GM23248 (cell line): ENCODE measurements around the gene SLC7A8. TPM values are rescaled to one million over a fixed set of nuclear protein-coding genes. Genes with fewer than 3 reads are reported as not detected.
A peak's percentile ranks its signal among the peaks of the same experiment; 100 is the strongest.
"Not testable (repeated sequence)": the region's sequence is repeated elsewhere in the genome, so short reads cannot be mapped to it uniquely, and the experiment has no call there.

Experiments used
- DNase-seq: peaks from one replicate; pipeline ENCODE4 v3.0.0-alpha.2; 2015
- H2AFZ ChIP-seq: fragments of 200-600 bp; sonication (generic); 2 replicates; pipeline ENCODE4 v1.6.1; 2016; ENCODE audit warnings: antibody characterized with exemption
- H3F3A ChIP-seq: fragments of 200-600 bp; sonication (generic); 2 replicates; pipeline ENCODE4 v1.6.1; 2016; ENCODE audit warnings: mild to moderate bottlenecking, antibody characterized with exemption, mixed run types; ENCODE audit not compliant: insufficient read depth
- H3K27ac ChIP-seq: fragments of 200-600 bp; sonication (generic); 2 replicates; pipeline ENCODE4 v1.5.1; 2016; ENCODE audit warnings: mild to moderate bottlenecking
- H3K27me3 ChIP-seq: fragments of 200-600 bp; sonication (generic); replicated peaks from 2 replicates; pipeline ENCODE4 v1.6.1; 2016; ENCODE audit warnings: mild to moderate bottlenecking; ENCODE audit not compliant: insufficient read depth
- H3K36me3 ChIP-seq: fragments of 200-600 bp; sonication (generic); 2 replicates; pipeline ENCODE4 v1.6.1; 2016; ENCODE audit warnings: low read depth, mild to moderate bottlenecking
- H3K4me1 ChIP-seq: fragments of 200-600 bp; sonication (generic); 2 replicates; pipeline ENCODE4 v1.6.1; 2016; ENCODE audit warnings: mild to moderate bottlenecking; ENCODE audit not compliant: insufficient read depth
- H3K4me2 ChIP-seq: fragments of 200-600 bp; sonication (generic); one replicate; pipeline ENCODE4 v1.6.1; 2016; ENCODE audit warnings: mild to moderate bottlenecking; ENCODE audit not compliant: unreplicated experiment
- H3K4me3 ChIP-seq: fragments of 200-600 bp; sonication (generic); 2 replicates; pipeline ENCODE4 v1.5.1; 2016; ENCODE audit warnings: mild to moderate bottlenecking
- H3K79me2 ChIP-seq: fragments of 200-600 bp; sonication (generic); 2 replicates; pipeline ENCODE4 v1.6.1; 2016; ENCODE audit warnings: mild to moderate bottlenecking; ENCODE audit not compliant: insufficient read depth
- H3K9ac ChIP-seq: fragments of 200-600 bp; sonication (generic); 2 replicates; pipeline ENCODE4 v1.6.1; 2016; ENCODE audit warnings: mild to moderate bottlenecking
- H3K9me2 ChIP-seq: fragments of 200-600 bp; sonication (generic); 2 replicates; pipeline ENCODE4 v1.6.1; 2016; ENCODE audit warnings: mixed run types, mild to moderate bottlenecking, moderate library complexity; ENCODE audit not compliant: insufficient read depth
- H3K9me3 ChIP-seq: fragments of 200-600 bp; sonication (generic); one replicate; pipeline ENCODE4 v1.6.1; 2017; ENCODE audit warnings: low read depth
- H4K20me1 ChIP-seq: fragments of 200-600 bp; sonication (generic); 2 replicates; pipeline ENCODE4 v1.6.0; 2016; ENCODE audit not compliant: insufficient read depth
- EZH2 ChIP-seq: fragments of 200-600 bp; sonication (generic); IDR thresholded peaks from 2 replicates; pipeline ENCODE4 v1.6.1; 2018; ENCODE audit warnings: antibody characterized with exemption, mild to moderate bottlenecking; ENCODE audit not compliant: insufficient read depth, poor library complexity, severe bottlenecking
- EZH2phosphoT487 ChIP-seq: fragments of 200-600 bp; sonication (generic); IDR thresholded peaks from 2 replicates; pipeline ENCODE4 v1.6.1; 2018; ENCODE audit warnings: antibody characterized with exemption, moderate library complexity, mild to moderate bottlenecking, low read depth; ENCODE audit not compliant: insufficient read depth
- WGBS, 2 experiments: methylation state at CpG; one replicate each; pipeline ENCODE4 v1.1.6; 2015 to 2017; ENCODE audit warnings: low lambda C conversion rate in 2 of 2, low coverage in 1 of 2; ENCODE audit errors: missing lambda C conversion rate in 2 of 2; 5-methylcytosine and 5-hydroxymethylcytosine counted together
- in situ Hi-C: fragments of 300-500 bp; cut with MboI; formaldehyde crosslinking; loops from 2 replicates; pipeline ENCODE4 v1.15.0; 2020
- polyA plus RNA-seq: library from polyadenylated mRNA; unstranded; fragments of >200 nt; fragmentation: Nextera tagmentation; extraction: Ambion mirVana; gene quantifications from 2 replicates; pipeline ENCODE4 v1.2.1, GENCODE V29; 2016
- total RNA-seq: library from RNA; depleted of rRNA; stranded (reverse); fragments of >200 nt; shearing (Covaris generic); gene quantifications from 2 replicates; pipeline ENCODE4 v1.2.3, GENCODE V29; 2014; rRNA removed

Gene SLC7A8
- total RNA-seq = 2.7 and 6.7 TPM in 2 replicates
- 9.8 and 9.9 TPM in 2 replicates for polyA plus RNA-seq

DNA sequence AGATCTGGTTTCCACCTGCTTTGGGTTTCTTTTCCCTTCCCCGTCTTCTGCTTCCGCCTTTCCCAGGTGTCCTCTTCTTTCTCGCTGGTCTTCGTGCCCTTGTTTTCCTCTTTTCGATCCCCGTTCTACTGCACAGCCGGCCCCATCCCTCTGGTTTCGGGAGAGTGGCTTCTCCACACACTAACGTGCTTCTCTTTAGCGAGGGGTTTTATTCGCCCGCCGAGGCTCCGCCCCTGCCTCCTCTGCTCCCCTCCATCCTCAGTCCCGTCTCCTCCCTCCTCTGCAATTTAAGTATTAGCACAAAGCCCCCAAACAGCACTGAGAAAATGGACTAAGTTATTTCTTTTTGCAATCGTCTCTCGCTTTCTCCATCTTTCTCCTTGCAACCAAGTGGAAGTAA is at the start of gene SLC7A8:
Gene SLC7A8, minus strand, starts transcription at position 182 of the 400 bp plus-strand sequence. CDS start 746 bp downstream, outside the sequence.
- H3K9ac ChIP-seq = peak within 1 kb of the TSS; percentile 57
- no peaks in the 10 kb centered on the region for H3K9me2 ChIP-seq
- in situ Hi-C loops = loop anchor here (5.0 kb wide), 1 partner anchor 51 kb away; no protein-coding TSS in a partner anchor
- peak within 1 kb of the TSS; percentile 89 for H2AFZ ChIP-seq
- H3K4me3 ChIP-seq = peak within 1 kb of the TSS; percentile 79
- H3K9me3 ChIP-seq = no peaks in the 10 kb centered on the region
- H3K27ac ChIP-seq = no peak within 1 kb of the TSS
- peaks cover 15% of the 10 kb centered on the region; the same call in 1 of the 2 replicates for H3K4me1 ChIP-seq
- no peaks in the 10 kb centered on the region for H4K20me1 ChIP-seq
- H3K79me2 ChIP-seq = no peaks in the 10 kb centered on the region; the same call in 1 of the 2 replicates
- 0 out of 2 replicates have a peak, but pooled peaks cover 4% of the 10 kb centered on the region for H3F3A ChIP-seq
- TF ChIP-seq EZH2 (no peak), EZH2phosphoT487 (no peak)
- DNase-seq = peak; percentile 48
- H3K4me2 ChIP-seq = peak within 1 kb of the TSS; percentile 87
- no peaks in the 10 kb centered on the region for H3K27me3 ChIP-seq
- H3K36me3 ChIP-seq = no peaks in the 10 kb centered on the region
- 1 to 2% methylated on average over 15 to 17 of the region's 17 CpGs for WGBS, 2 experiments

DNA sequence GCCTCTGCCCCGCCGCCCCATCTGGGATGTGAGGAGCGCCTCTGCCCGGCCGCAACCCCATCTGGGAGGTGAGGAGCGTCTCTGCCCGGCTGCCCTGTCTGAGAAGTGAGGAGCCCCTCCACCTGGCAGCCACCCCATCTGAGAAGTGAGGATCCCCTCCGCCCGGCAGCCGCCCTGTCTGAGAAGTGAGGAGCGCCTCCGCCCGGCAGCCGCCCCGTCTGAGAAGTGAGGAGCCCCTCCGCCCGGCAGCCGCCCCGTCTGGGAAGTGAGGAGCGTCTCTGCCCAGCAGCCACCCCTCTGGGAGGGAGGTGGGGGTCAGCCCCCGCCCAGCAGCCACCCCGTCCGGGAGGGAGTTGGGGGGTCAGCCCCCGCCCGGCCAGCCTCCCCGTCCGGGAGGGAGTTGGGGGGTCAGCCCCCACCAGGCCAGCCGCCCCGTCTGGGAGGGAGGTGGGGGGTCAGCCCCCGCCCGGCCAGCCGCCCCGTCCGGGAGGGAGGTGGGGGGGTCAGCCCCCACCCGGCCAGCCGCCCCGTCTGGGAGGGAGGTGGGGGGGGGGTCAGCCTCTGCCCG is 48.9 kb upstream of the SLC7A8 start:
- WGBS, 2 experiments = 85 to 90% methylated on average over 7 to 37 of the region's 38 CpGs
- H3K9me2 ChIP-seq, H3K36me3 ChIP-seq, H3K4me2 ChIP-seq, H3K27ac ChIP-seq, H3K27me3 ChIP-seq, DNase-seq, H4K20me1 ChIP-seq, H3K4me1 ChIP-seq, H3K79me2 ChIP-seq, H3K9me3 ChIP-seq, H2AFZ ChIP-seq, in situ Hi-C loops, H3F3A ChIP-seq, H3K4me3 ChIP-seq, H3K9ac ChIP-seq: not testable (repeated sequence)

DNA sequence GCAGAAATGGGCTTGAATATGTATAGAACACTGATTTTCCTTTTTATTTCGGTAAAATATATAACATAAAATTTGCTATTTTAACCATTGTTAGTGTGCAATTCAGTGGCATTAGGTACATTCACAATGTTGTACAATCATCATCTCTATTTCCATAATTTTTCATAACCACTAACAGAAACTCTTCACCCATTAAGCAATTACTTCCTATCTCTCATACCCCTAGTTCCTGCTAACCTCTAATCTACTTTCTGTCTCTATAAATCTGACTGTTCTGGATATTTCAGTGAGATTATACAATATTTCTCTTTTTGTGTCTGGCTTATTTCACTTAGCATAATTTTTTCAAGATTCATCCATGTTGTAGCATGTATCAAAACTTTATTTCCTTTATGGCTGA is 45.4 kb upstream of the SLC7A8 start:
- Histone ChIP-seq H3K4me1 (no peaks in the 10 kb centered on the region), H3K36me3 (no peaks in the 10 kb centered on the region), H3K4me3 (no peak overlapping the region), H3F3A (no peaks in the 10 kb centered on the region), H4K20me1 (no peaks in the 10 kb centered on the region), H3K4me2 (no peak overlapping the region), H3K27me3 (peaks cover 4% of the 10 kb centered on the region), H3K9me2 (no peaks in the 10 kb centered on the region), H3K79me2 (no peaks in the 10 kb centered on the region), H3K9me3 (no peaks in the 10 kb centered on the region), H3K9ac (no peak overlapping the region), H2AFZ (no peak overlapping the region), H3K27ac (no peak overlapping the region)
- TF ChIP-seq EZH2 = no peak
- TF ChIP-seq EZH2phosphoT487 = no peak
- in situ Hi-C loops = no loop called here
- no peak for DNase-seq
- 68 to 70% methylated on average over 1 of the region's 1 CpG for WGBS, 2 experiments

DNA sequence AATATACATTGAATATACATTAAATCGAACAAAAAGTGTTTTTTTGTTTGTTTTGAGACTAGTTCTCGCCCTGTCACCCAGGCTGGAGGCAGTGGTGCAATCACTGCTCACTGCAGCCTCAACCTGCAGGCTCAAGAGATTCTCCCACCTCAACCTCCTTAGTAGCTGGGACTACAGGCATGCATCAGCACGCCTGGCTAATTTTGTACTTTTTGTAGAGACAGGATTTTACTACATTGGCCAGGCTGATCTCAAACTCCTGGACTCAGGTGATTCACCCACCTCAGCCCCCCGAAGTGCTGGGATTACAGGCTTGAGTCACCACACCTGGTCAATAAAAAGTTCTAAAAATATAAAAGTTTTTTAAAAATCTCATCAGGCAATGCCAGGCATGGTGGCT is 44.1 kb upstream of the SLC7A8 start:
- in situ Hi-C loops = no loop called here
- Histone ChIP-seq H3K27me3 (peaks cover 4% of the 10 kb centered on the region; the same call in 1 of the 2 replicates), H3K9ac (no peak overlapping the region), H2AFZ (no peak overlapping the region), H3K9me2 (no peaks in the 10 kb centered on the region), H3K36me3 (no peaks in the 10 kb centered on the region), H3K27ac (no peak overlapping the region), H4K20me1 (no peaks in the 10 kb centered on the region), H3K9me3 (no peaks in the 10 kb centered on the region), H3K4me1 (no peaks in the 10 kb centered on the region), H3F3A (no peaks in the 10 kb centered on the region), H3K4me2 (no peak overlapping the region), H3K4me3 (no peak overlapping the region), H3K79me2 (no peaks in the 10 kb centered on the region)
- DNase-seq = no peak
- 37 to 43% methylated on average over 4 of the region's 4 CpGs for WGBS, 2 experiments
- TF ChIP-seq EZH2 (no peak), EZH2phosphoT487 (no peak)

DNA sequence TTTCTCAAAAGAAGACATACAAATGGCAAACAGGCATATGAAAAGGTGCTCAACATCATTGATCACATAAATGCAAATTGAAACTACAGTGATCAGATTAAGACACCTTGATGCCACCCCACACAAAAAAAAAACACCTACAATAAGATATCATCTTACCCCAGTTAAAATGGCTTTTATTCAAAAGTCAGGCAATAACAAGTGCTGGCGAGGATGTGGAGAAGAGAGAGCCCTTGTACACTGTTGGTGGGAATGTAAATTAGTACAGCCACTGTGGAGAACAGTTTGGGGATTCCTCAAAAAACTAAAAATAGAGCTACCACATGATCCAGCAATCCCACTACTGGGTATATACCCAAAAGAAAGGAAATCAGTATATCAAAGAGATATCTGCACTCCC is 41.5 kb upstream of the SLC7A8 start:
- WGBS, 2 experiments = 3 to 4% methylated on average over 1 of the region's 1 CpG
- DNase-seq, H3K4me3 ChIP-seq, H3K79me2 ChIP-seq, H3K9me2 ChIP-seq, H4K20me1 ChIP-seq, in situ Hi-C loops, H3K9ac ChIP-seq, H3K36me3 ChIP-seq, H2AFZ ChIP-seq, H3K9me3 ChIP-seq, H3K27ac ChIP-seq, H3K4me2 ChIP-seq, H3K4me1 ChIP-seq, H3F3A ChIP-seq: not testable (repeated sequence)
- H3K27me3 ChIP-seq = peaks cover 18% of the 10 kb centered on the region
